Esophagus muscularis mucosa (tissue), 4 donors: ENCODE results near the gene GLTP. TPM values are rescaled to one million over a fixed set of nuclear protein-coding genes. Genes with fewer than 3 reads are reported as not detected.

Experiments
- DNase-seq: peaks from one replicate; pipeline ENCODE4 v3.0.0-alpha.2; 2017; ENCODE audit errors: extremely low spot score
- H3K27ac ChIP-seq, 4 donors: fragments of 200-600 bp; sonication (generic); replicated peaks in 1 of 4; 1 replicate in 3 of 4; 2 replicates in 1 of 4; pipeline ENCODE4 v1.5.1; 2016 to 2019; ENCODE audit warnings: mild to moderate bottlenecking in 1 of 4
- H3K27me3 ChIP-seq, 4 donors: fragments of 200-600 bp; sonication (generic); one replicate each; pipeline versions ENCODE4 v1.5.1 to v1.6.0; 2016 to 2019
- H3K36me3 ChIP-seq, 4 donors: fragments of 200-600 bp; sonication (generic); one replicate each; pipeline ENCODE4 v1.5.1; 2016 to 2019
- H3K4me1 ChIP-seq, 4 donors: fragments of 200-600 bp; sonication (generic); one replicate each; pipeline ENCODE4 v1.5.1; 2016 to 2019
- H3K4me3 ChIP-seq, 4 donors: fragments of 200-600 bp; sonication (generic); 1 replicate in 2 of 4; 2 replicates in 2 of 4; pipeline ENCODE4 v1.5.1; 2016 to 2019; ENCODE audit warnings: mild to moderate bottlenecking in 4 of 4, moderate library complexity in 1 of 4
- H3K9me3 ChIP-seq, 4 donors: fragments of 200-600 bp; sonication (generic); 1 replicate in 3 of 4; 2 replicates in 1 of 4; pipeline ENCODE4 v1.5.1; 2016 to 2019
- CTCF ChIP-seq, 3 experiments: fragments of 200-600 bp in 2 of 3; fragments of 450-650 bp in 1 of 3; sonication (generic) in 2 of 3; IDR thresholded peaks; one replicate each; pipeline ENCODE4 v1.5.1; 2017 to 2019; ENCODE audit warnings: antibody characterized with exemption in 3 of 3, mild to moderate bottlenecking in 2 of 3, moderate library complexity in 1 of 3
- EP300 ChIP-seq: sonication (generic); formaldehyde crosslinking; IDR thresholded peaks from one replicate; pipeline ENCODE4 v1.6.1; 2017; ENCODE audit warnings: antibody characterized with exemption
- POLR2A ChIP-seq: fragments of 450-650 bp; IDR thresholded peaks from one replicate; pipeline ENCODE4 v1.6.1; 2017; ENCODE audit warnings: antibody characterized with exemption, moderate library complexity, mild to moderate bottlenecking, low read depth
- POLR2AphosphoS5 ChIP-seq, 2 donors: sonication (generic); formaldehyde crosslinking; IDR thresholded peaks; one replicate each; pipeline ENCODE4 v1.6.1; 2017; ENCODE audit warnings: antibody characterized with exemption in 2 of 2
- WGBS: methylation state at CpG from one replicate; pipeline ENCODE4 v1.1.5; 2018; 5-methylcytosine and 5-hydroxymethylcytosine counted together
- intact Hi-C: fragments of 100-400 bp; cut with DNase I; formaldehyde crosslinking; loops from one replicate; pipeline ENCODE4 v1.15.1; 2023
- total RNA-seq, 4 donors: library from RNA; depleted of rRNA; stranded (reverse); fragments of >200 nt; gene quantifications; one replicate each; pipeline versions ENCODE4 v1.1.0 to v1.2.1, GENCODE V29; 2016

GLTP gene
- total RNA-seq, 4 donors from 2014 or later, result 37.0 to 47.7 (median 39.6) TPM

- DNase-seq, result no peak
- no peak for TF ChIP-seq CTCF (IDR thresholded peaks at IDR 0.05)
- H3K4me3 ChIP-seq, result no peak overlapping the region
Observed at GRCh38 chr12:109910254-109910968, 30.1 kb upstream of the GLTP start.

GRCh38 chr12:109905301-109905700, 25.0 kb upstream of the GLTP start:
- DNase-seq, result no peak
- Histone ChIP-seq H3K4me1 (peaks cover 9 to 23% (median 18%) of the 10 kb centered on the region in 4 donors), H3K27ac (no peak overlapping the region), H3K4me3 (no peak overlapping the region), H3K9me3 (no peaks in the 10 kb centered on the region), H3K36me3 (peaks cover 55 to 78% (median 76%) of the 10 kb centered on the region in 4 donors), H3K27me3 (no peaks in the 10 kb centered on the region)
- intact Hi-C loops, result no loop called here
- TF ChIP-seq POLR2AphosphoS5 (IDR thresholded peaks at IDR 0.05), result no peak
- no peak for TF ChIP-seq CTCF (IDR thresholded peaks at IDR 0.05)
- WGBS, result 94% methylated on average over 10 of the region's 10 CpGs

More at GRCh38 chr12:109910254-109910968, 30.1 kb upstream of the GLTP start:
- H3K27ac ChIP-seq, result no peak overlapping the region
- intact Hi-C loops, result no loop called here
- H3K27me3 ChIP-seq, result no peaks in the 10 kb centered on the region
- no peaks in the 10 kb centered on the region for H3K4me1 ChIP-seq
- H3K36me3 ChIP-seq, result peaks cover 50 to 100% (median 97%) of the 10 kb centered on the region in 4 donors
- 84% methylated on average over 6 of the region's 8 CpGs for whole genome bisulfite sequencing
- H3K9me3 ChIP-seq, result no peaks in the 10 kb centered on the region

- no peak for DNase-seq
- Histone ChIP-seq H3K27me3 (no peaks in the 10 kb centered on the region), H3K36me3 (peaks cover 45 to 55% (median 53%) of the 10 kb centered on the region in 4 donors), H3K27ac (no peak overlapping the region), H3K9me3 (no peaks in the 10 kb centered on the region), H3K4me3 (no peak overlapping the region), H3K4me1 (peaks cover 14 to 33% (median 25%) of the 10 kb centered on the region in 4 donors)
- no peak for TF ChIP-seq POLR2A
- TF ChIP-seq POLR2AphosphoS5 (IDR thresholded peaks at IDR 0.05), result no peak
- no peak for TF ChIP-seq EP300
- TF ChIP-seq CTCF (IDR thresholded peaks at IDR 0.05), result no peak
- WGBS, result 84% methylated on average over 14 of the region's 15 CpGs
- intact Hi-C loops, result no loop called here
Observed at GRCh38 chr12:109902891-109903418, 22.6 kb upstream of the GLTP start.

- peaks cover 25 to 35% (median 33%) of the 10 kb centered on the region in 4 donors for H3K36me3 ChIP-seq
- peak overlapping the region; percentile 72 to 85 (median 80) for H3K27ac ChIP-seq
- H3K4me1 ChIP-seq, result peaks cover 14 to 33% (median 25%) of the 10 kb centered on the region in 4 donors
- intact Hi-C loops, result no loop called here
- no peak for TF ChIP-seq POLR2AphosphoS5 (IDR thresholded peaks at IDR 0.05)
- no peak for TF ChIP-seq POLR2A
- TF ChIP-seq CTCF (IDR thresholded peaks at IDR 0.05), result no peak
- no peak for TF ChIP-seq EP300
- WGBS, result 7% methylated on average over 15 of the region's 16 CpGs
- DNase-seq, result no peak
- no peaks in the 10 kb centered on the region for H3K27me3 ChIP-seq
- H3K4me3 ChIP-seq, result peak overlapping the region; percentile 80 to 87 (median 82)
- no peaks in the 10 kb centered on the region for H3K9me3 ChIP-seq
Observed at GRCh38 chr12:109900752-109901580, 20.6 kb upstream of the GLTP start.
